Breast epithelium (tissue), 4 donors: ENCODE measurements around the gene APBB2. TPM values are rescaled to one million over a fixed set of nuclear protein-coding genes. Genes with fewer than 3 reads are reported as not detected.

Experiments
- DNase-seq, 2 donors: peaks; one replicate each; pipeline ENCODE4 v3.0.0-alpha.2; 2019; ENCODE audit warnings: low spot score in 2 of 2
- H3K27ac ChIP-seq, 2 donors: fragments of 200-600 bp; sonication (generic) in 1 of 2; one replicate each; pipeline ENCODE4 v1.5.1; 2016 to 2019; ENCODE audit warnings: mild to moderate bottlenecking in 1 of 2
- H3K27me3 ChIP-seq, 2 donors: fragments of 200-600 bp; sonication (generic) in 1 of 2; one replicate each; pipeline versions ENCODE4 v1.5.1 to v1.6.0; 2017 to 2019; ENCODE audit warnings: control low read depth in 1 of 2, mild to moderate bottlenecking in 1 of 2
- H3K36me3 ChIP-seq: fragments of 200-600 bp; one replicate; pipeline ENCODE4 v1.5.1; 2019
- H3K4me1 ChIP-seq, 2 donors: fragments of 200-600 bp; sonication (generic); one replicate each; pipeline ENCODE4 v1.5.1; 2016 to 2019; ENCODE audit warnings: control low read depth in 1 of 2
- H3K4me3 ChIP-seq, 3 donors: fragments of 200-600 bp; sonication (generic); 1 replicate in 2 of 3; 2 replicates in 1 of 3; pipeline ENCODE4 v1.5.1; 2016 to 2019; ENCODE audit warnings: mild to moderate bottlenecking in 3 of 3, moderate library complexity in 2 of 3
- H3K9me3 ChIP-seq, 2 donors: fragments of 200-600 bp; sonication (generic) in 1 of 2; one replicate each; pipeline ENCODE4 v1.5.1; 2016 to 2019; ENCODE audit warnings: control low read depth in 1 of 2
- POLR2A ChIP-seq: fragments of 450-650 bp; IDR thresholded peaks from one replicate; pipeline ENCODE4 v1.6.1; 2016; ENCODE audit warnings: antibody characterized with exemption, mild to moderate bottlenecking, moderate library complexity
- POLR2AphosphoS5 ChIP-seq, 3 donors: sonication (generic); formaldehyde crosslinking; IDR thresholded peaks; one replicate each; pipeline ENCODE4 v1.6.1; 2017; ENCODE audit warnings: antibody characterized with exemption in 3 of 3
- intact Hi-C: fragments of 100-400 bp; cut with DNase I; formaldehyde crosslinking; loops from one replicate; pipeline ENCODE4 v1.15.1; 2023; ENCODE audit warnings: low total_unique reads
- total RNA-seq, 3 donors: library from RNA; depleted of rRNA; stranded (reverse); fragments of >200 nt; gene quantifications; one replicate each; pipeline ENCODE4 v1.1.0, GENCODE V29; 2016
- TF ChIP-seq, protein P1 (sequence below), 3 donors: fragments of 450-650 bp; IDR thresholded peaks; one replicate each; pipeline ENCODE4 v1.5.1; 2016 to 2017; ENCODE audit warnings: antibody characterized with exemption in 3 of 3, mild to moderate bottlenecking in 3 of 3, moderate library complexity in 3 of 3

Gene APBB2
- total RNA-seq, 3 donors from 2014 or later = 87.4 to 192 (median 153) TPM

GRCh38 chr4:40962551-40963180 is 251.7 kb downstream of the APBB2 start:
- Histone ChIP-seq H3K27ac (peak overlapping the region in 1 of 2 donors; percentile 55), H3K4me1 (no peaks in the 10 kb centered on the region), H3K36me3 (no peaks in the 10 kb centered on the region), H3K9me3 (no peaks in the 10 kb centered on the region), H3K27me3 (no peaks in the 10 kb centered on the region), H3K4me3 (no peak overlapping the region)
- DNase-seq = no peak
- intact Hi-C loops = no loop called here
- TF ChIP-seq, protein P1, sequence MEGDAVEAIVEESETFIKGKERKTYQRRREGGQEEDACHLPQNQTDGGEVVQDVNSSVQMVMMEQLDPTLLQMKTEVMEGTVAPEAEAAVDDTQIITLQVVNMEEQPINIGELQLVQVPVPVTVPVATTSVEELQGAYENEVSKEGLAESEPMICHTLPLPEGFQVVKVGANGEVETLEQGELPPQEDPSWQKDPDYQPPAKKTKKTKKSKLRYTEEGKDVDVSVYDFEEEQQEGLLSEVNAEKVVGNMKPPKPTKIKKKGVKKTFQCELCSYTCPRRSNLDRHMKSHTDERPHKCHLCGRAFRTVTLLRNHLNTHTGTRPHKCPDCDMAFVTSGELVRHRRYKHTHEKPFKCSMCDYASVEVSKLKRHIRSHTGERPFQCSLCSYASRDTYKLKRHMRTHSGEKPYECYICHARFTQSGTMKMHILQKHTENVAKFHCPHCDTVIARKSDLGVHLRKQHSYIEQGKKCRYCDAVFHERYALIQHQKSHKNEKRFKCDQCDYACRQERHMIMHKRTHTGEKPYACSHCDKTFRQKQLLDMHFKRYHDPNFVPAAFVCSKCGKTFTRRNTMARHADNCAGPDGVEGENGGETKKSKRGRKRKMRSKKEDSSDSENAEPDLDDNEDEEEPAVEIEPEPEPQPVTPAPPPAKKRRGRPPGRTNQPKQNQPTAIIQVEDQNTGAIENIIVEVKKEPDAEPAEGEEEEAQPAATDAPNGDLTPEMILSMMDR (IDR thresholded peaks at IDR 0.05) = no peak

GRCh38 chr4:40960941-40961340 is 253.4 kb downstream of the APBB2 start:
- no peak overlapping the region for H3K27ac ChIP-seq

GRCh38 chr4:40957281-40957680 is 257.1 kb downstream of the APBB2 start:
- peak overlapping the region in 1 of 2 donors; percentile 59 for H3K27ac ChIP-seq

More at GRCh38 chr4:40960941-40961340, 253.4 kb downstream of the APBB2 start:
- Histone ChIP-seq H3K9me3 (no peaks in the 10 kb centered on the region), H3K4me1 (no peaks in the 10 kb centered on the region), H3K27me3 (no peaks in the 10 kb centered on the region), H3K36me3 (no peaks in the 10 kb centered on the region), H3K4me3 (no peak overlapping the region)
- no peak for TF ChIP-seq POLR2AphosphoS5 (IDR thresholded peaks at IDR 0.05)
- TF ChIP-seq POLR2A = no peak
- TF ChIP-seq, protein P1 (IDR thresholded peaks at IDR 0.05) = no peak
- DNase-seq = no peak
- intact Hi-C loops = no loop called here

GRCh38 chr4:40956721-40957255 is 257.6 kb downstream of the APBB2 start:
- peaks cover 3 to 6% of the 10 kb centered on the region in 2 donors for H3K4me1 ChIP-seq
- H3K27ac ChIP-seq = peak overlapping the region; percentile 27 to 37
- H3K9me3 ChIP-seq = no peaks in the 10 kb centered on the region
- TF ChIP-seq POLR2A (no peak), POLR2AphosphoS5 (IDR thresholded peaks at IDR 0.05) (no peak)
- TF ChIP-seq, protein P1 (IDR thresholded peaks at IDR 0.05) = no peak
- intact Hi-C loops = no loop called here
- H3K27me3 ChIP-seq = no peaks in the 10 kb centered on the region
- H3K36me3 ChIP-seq = no peaks in the 10 kb centered on the region
- no peak overlapping the region for H3K4me3 ChIP-seq
- no peak for DNase-seq

More at GRCh38 chr4:40957281-40957680, 257.1 kb downstream of the APBB2 start:
- Histone ChIP-seq H3K27me3 (no peaks in the 10 kb centered on the region), H3K36me3 (no peaks in the 10 kb centered on the region), H3K4me1 (peaks cover 3 to 6% of the 10 kb centered on the region in 2 donors), H3K4me3 (no peak overlapping the region), H3K9me3 (no peaks in the 10 kb centered on the region)
- intact Hi-C loops = no loop called here
- no peak for DNase-seq
- TF ChIP-seq, protein P1 (IDR thresholded peaks at IDR 0.05) = no peak
- TF ChIP-seq POLR2A (no peak), POLR2AphosphoS5 (IDR thresholded peaks at IDR 0.05) (no peak)

GRCh38 chr4:40954088-40954668 is 260.2 kb downstream of the APBB2 start:
- no peak for DNase-seq
- Histone ChIP-seq H3K27ac (peak overlapping the region; percentile 78 to 87), H3K36me3 (no peaks in the 10 kb centered on the region), H3K27me3 (no peaks in the 10 kb centered on the region), H3K4me3 (peak overlapping the region in 1 of 3 donors; percentile 11), H3K4me1 (peaks cover 3 to 6% of the 10 kb centered on the region in 2 donors), H3K9me3 (no peaks in the 10 kb centered on the region)
- intact Hi-C loops = no loop called here
- TF ChIP-seq POLR2AphosphoS5 (IDR thresholded peaks at IDR 0.05) (no peak), POLR2A (no peak)
- TF ChIP-seq, protein P1 (IDR thresholded peaks at IDR 0.05) = no peak
